Inflammatory macrophage (primary cell): ENCODE data around the gene FYCO1.
"Not testable (repeated sequence)": the region's sequence is repeated elsewhere in the genome, so short reads cannot be mapped to it uniquely, and the experiment has no call there.

Experiments used
- DNase-seq, 2 donors: peaks; one replicate each; pipeline ENCODE4 v3.0.0-alpha.2; 2020 to 2022
- total RNA-seq, 18 experiments: gene quantifications; one replicate each; lab custom pipeline; 2026; ENCODE audit warnings: mixed read lengths in 6 of 18, inconsistent platforms in 2 of 18; lab: John Stamatoyannopoulos, UW

FYCO1 gene
- total RNA-seq, result 15.7 to 62.8 (median 36.1) reads per million in 18 experiments

- peak; percentile 91 to 96 for DNase-seq
These were observed at the start of gene FYCO1 for GRCh38 chr3:45995236-45996192. Gene FYCO1, minus strand, starts transcription at chr3:45995824. Its CDS starts 10,914 bp downstream, at chr3:45984910.

GRCh38 chr3:46038916-46039315 lies 43.3 kb upstream of the FYCO1 start:
- no peak for DNase-seq

- not testable (repeated sequence) for DNase-seq
These were observed 42.4 kb upstream of the FYCO1 start for GRCh38 chr3:46038071-46038470.

GRCh38 chr3:46036191-46036590 lies 40.6 kb upstream of the FYCO1 start:
- no peak for DNase-seq

GRCh38 chr3:46031747-46032146 lies 36.1 kb upstream of the FYCO1 start:
- DNase-seq, result no peak

- DNase-seq, result no peak
These were observed 35.6 kb upstream of the FYCO1 start for GRCh38 chr3:46031269-46031668.

- no peak for DNase-seq
These were observed 35.0 kb upstream of the FYCO1 start for GRCh38 chr3:46030626-46031025.

DNA sequence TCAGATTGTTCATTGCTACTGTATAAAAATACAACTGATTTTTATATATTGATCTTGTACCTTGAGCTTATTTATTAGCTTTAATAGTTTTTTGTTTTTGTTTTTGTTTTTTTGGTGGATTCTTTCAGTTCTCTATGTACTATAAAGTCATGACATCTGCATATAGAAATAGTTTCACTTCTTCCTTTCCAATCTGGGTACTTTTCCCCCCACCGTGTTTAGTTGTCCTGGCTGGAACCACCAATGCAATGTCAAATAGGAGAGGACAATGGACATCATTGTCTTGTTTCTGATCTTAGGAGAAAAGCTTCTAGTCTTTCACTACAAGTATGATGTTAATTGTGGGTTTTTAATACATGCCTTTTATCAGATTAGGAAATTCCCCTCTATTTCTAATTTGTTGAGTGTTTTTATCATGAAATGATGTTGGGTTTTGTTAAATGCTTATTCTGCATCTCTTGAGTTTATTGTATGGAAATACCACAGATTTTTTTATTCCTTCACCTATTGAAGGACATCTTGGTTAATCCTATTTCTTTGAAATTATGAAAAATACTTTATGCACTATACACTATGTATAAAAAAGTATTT lies 34.4 kb upstream of the FYCO1 start:
- DNase-seq, result no peak

DNA sequence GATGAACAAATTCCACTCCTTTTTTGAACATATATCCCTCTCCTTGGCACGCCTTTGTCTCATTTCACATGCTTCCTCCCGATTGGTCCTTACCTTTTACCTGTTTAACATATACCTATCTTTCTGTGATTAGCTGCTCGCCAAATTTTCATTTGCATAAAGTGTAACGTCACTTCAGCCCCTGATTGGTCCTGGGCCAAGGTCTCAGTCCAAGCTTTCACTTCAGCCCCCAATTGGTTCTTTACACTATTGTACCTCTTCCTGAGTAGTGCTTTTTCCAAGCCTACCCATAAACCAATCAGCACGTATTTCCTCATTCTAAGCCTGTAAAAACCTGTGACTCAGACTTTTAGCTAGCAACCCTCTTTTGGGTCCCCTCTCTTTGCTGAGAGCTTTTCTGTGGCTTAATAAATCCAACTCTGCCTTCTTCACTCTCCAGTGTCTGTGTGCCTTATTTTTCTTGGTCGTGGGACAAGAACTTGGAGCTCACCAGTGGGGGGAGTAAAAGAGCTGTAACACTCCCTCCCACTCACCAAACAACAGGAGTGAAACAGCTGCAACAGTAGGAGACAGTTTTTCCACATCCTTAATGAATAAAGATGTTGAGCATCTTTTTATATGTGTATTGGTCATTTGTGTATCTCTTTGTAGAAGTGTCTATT lies 32.2 kb upstream of the FYCO1 start:
- DNase-seq, result no peak

DNA sequence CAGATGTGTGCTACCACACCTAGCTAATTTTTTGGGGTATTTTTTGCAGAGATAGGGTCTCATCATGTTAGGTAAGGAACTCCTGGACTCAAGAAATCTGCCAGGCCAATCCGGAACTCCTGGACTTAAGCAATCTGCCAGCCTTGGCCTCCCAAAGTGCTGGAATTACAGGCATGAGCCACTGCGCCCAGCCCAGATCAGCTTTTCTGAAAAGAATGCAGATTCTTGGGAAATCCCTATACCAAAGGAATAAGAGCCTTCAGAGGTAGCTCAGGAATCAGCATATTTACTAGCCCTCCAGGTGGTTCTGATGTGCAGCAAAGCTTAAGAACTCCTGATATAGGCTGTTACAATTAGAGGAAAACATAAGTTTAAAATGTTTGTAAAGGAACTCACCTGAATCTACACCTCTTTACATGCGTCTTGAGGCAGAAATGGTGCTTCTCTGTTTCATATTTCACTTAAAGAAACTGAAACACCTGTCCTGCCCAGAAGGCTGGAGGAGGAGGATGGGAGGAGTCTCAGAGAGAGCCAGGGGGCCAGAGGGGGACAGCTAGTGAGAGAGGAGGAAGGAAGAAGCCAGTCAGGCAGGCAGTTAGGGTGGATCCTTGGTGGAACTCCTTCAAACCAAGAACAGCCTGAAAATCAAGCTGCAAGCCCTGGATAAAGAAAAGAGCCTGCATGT lies 31.5 kb upstream of the FYCO1 start, which contains the start of gene XCR1:
Gene XCR1, minus strand, starts transcription at position 463 of the 685 bp plus-strand sequence. CDS start 5,536 bp downstream, outside the sequence.
- no peak for DNase-seq

- no peak for DNase-seq
These were observed 29.5 kb upstream of the FYCO1 start for GRCh38 chr3:46025139-46025538.

GRCh38 chr3:46024131-46024530 lies 28.5 kb upstream of the FYCO1 start:
- DNase-seq, result no peak

DNA sequence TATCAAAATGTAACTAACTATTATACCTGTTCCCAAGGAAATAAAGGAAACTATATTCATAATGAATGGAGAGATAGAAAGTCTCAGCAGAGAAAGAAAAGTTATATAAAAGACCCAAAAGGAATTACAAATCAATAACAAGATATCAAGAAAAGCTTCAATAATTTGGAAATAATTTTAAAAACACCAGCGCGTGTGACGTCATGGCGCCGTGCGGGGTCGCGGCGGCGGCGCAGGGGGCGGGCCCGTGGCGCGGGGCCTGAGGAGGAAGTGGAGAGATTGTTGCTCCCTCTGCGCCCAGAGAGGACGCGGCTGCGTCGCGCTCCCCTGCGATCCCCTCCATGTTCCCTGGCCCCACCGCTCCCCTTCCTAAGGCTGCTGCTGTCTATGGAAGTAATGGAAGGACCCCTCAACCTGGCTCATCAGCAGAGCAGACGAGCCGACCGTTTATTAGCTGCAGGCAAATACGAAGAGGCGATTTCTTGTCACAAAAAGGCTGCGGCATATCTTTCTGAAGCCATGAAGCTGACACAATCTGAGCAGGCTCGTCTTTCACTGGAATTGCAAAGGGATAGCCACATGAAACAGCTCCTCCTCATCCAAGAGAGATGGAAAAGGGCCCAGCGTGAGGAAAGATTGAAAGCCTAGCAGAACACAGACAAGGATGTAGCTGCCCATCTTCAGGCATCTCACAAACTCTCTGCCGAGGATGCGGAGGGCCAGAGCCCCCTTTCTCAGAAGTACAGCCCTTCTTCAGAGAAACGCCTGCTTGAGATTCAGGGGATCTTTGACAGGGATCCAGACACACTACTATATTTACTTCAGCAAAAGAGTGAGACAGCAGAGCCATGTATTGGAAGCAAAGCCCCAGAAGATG lies 27.5 kb upstream of the FYCO1 start:
- DNase-seq, result no peak

- no peak for DNase-seq
These were observed 25.9 kb upstream of the FYCO1 start for GRCh38 chr3:46021516-46021915.

GRCh38 chr3:46020766-46021510 lies 25.3 kb upstream of the FYCO1 start:
- DNase-seq, result no peak

DNA sequence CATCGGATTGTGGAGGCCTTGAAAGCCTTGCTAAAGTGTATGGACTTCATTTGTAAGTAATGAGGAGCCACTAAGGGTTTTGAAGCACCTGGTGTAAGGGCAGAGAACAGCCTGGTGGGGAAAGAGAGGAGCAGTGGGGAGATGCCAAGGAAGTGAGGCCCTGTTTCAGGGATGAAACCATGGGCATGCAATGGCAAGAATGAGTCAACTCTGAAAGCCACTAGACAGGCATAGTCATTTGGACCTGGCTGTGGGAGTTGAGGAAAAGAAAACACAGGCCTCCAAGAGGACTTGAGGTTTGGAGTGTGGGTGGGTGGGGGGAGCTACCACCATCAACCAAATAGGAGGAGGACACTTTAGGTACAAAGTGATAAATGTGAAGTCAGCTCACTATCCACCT lies 24.1 kb upstream of the FYCO1 start:
- no peak for DNase-seq

DNA sequence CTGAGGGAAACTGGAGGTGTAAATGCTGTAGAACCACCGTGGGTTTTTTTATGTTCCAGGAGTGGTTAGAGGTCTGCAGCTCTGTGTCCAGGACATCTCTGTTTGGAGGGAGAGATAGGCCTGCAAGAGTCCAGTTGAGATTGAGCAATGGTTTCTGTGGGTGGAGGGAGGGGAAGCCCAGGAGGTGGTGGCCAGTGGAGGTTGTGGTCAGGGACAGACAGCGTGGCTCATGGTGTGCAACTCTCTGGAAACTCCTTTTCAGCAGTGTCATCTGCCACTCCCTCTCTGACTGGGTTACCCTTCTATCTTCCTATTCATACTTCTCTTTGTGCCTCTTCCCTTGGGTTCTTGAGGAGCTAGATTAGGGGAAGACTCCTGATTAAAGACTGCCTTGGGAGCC lies 22.1 kb upstream of the FYCO1 start:
- DNase-seq, result peak; percentile 90

DNA sequence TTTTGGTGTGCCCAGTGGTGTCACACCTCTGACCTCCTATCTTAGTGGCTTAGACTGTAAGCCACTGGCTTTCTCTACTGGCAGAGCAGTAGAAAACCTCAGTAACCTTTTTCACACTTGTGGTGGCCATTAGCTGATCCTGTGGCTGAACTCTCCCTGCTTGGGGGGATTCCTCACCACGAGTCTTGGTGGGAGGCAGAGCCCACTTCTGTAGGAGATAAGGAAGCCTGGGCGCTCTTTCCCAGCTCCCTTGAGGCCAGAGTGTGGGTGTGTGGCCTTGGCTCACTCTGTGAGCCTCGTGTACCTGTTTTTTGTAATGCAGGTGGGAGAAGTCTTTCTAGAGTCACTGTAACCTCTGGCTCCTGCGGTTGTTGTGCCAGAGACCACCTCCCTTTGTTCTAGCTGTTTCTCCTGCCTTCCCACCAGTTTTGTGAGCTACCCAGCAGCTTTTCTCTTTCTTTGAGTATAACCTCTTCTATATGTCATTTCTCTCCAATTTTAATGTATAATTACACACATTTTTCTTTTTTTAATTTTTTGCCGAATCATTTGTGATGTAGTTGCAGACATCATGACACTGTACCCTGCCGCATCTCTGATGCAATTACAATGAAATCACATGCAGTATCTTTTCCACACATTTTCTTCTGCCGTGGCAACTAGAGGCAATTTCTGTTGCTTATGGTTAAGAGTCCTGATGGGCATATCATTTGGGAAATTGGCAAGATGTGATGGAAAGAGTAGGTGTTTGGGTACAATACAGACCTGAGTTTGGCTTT lies 17.9 kb upstream of the FYCO1 start:
- DNase-seq, result no peak

GRCh38 chr3:46012246-46012645 lies 16.6 kb upstream of the FYCO1 start:
- no peak for DNase-seq

DNA sequence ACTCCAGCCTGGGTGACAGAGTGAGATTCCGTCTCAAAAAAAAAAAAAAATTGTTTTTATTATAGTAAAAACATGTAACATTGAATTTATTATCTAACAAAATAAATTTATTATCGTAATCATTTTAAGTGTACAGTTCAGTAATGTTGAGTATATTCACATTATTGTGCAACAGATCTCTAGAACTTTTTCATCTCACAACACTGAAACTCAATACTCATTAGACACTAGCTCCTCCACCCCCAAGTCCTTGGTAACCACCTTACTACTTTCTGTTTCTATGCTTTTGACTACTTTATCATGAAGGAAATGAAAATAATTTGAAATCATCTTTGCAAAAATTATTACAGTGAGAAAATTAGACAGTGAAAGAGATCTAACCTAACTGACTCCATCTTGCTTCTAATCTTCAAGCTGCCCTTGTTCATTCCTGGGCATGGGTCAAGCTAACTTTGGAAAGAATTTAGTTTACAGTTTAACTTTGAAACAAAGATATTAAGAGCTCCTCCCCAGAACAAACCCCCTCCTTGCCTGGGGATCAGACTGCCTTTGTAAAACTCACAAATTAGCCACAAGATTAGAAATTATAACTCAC lies 15.0 kb upstream of the FYCO1 start:
- DNase-seq, result no peak
